GM19397 (cell line): ENCODE data around the gene RIMS3.
"Not testable (repeated sequence)": the region's sequence is repeated elsewhere in the genome, so short reads cannot be mapped to it uniquely, and the experiment has no call there.

Source experiments
- ATAC-seq: cut with Tn5 transposase; IDR thresholded peaks from one replicate; pipeline ENCODE4 v1.9.1; 2021; ENCODE audit warnings: mild to moderate bottlenecking, moderate library complexity; ENCODE audit not compliant: unreplicated experiment

Gene RIMS3

DNA sequence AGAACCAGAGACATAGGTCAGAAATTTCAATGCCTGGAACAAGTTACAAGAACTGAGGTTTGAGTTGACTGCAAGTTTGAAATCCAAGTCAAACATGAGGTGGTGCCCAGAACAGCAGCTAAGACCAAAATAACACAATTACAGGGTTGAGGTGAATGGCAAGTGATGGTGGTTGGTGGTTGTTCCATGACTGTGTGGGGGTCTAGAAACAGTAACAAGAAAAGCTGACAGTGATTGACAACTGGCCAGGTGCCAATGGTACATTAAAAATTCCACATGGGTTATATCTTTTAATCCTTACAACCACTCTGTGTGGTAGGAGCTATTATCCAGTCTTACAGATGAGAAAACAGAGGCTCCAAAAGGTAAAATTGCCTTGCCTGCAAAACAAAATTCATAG, 32.0 kb downstream of the RIMS3 start:
- ATAC-seq: no peak

DNA sequence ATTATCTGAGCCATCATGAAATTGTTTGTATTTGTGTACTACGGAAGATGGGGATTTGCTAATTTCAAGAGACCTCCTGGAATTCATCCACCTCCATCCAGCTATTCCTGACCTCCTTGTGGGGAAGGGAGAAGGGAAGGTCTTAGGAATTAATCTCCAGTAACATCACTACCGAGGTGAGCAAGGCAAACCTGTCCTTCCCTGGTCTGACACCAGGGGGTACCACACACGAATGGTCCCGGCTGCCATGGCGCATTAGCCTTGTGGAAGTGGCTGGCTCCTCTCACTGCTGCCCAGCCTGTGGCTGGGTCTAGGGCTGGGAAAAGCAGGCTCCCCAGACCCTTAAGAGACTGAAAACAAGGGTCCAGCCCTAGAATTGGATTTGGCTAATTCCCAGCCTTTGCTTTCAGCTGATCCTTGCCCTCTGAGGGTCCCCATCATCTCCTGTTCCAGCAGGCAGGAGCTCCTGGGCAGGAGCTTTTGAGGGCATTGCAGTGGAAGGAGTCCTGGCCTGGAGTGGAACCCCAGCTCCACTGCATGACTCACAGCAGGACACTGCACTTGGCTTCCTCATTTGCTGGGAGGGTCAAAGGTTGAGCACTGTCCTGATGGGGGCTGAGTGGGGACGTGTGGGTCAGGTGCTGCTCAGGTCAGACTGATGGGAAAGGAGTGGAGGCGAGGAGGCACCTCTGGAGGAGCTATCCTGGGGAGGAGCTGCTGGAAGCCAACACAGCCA, 34.8 kb downstream of the RIMS3 start:
- ATAC-seq: no peak

- ATAC-seq: not testable (repeated sequence)
Measured at GRCh38 chr1:40629546-40629945, 35.9 kb downstream of the RIMS3 start.

DNA sequence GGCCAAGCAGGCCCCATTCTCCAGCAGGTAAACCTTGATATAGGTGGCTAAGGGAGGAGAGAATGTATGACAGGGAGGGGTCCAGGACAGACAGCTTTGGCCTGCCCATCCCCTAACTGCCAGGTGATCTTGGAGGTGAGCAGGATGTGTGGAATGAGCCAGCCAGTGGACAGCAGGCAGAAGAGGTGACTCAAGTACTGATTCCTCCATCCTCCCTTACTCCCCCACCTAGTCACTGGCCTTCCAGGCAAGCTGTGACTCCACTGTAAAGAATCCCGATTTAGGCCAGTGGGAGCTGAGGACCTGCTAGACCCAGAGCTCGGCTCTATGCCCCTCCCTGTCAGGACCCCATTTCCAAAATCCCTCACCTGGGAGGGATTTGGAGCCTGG, 36.6 kb downstream of the RIMS3 start:
- ATAC-seq: no peak

DNA sequence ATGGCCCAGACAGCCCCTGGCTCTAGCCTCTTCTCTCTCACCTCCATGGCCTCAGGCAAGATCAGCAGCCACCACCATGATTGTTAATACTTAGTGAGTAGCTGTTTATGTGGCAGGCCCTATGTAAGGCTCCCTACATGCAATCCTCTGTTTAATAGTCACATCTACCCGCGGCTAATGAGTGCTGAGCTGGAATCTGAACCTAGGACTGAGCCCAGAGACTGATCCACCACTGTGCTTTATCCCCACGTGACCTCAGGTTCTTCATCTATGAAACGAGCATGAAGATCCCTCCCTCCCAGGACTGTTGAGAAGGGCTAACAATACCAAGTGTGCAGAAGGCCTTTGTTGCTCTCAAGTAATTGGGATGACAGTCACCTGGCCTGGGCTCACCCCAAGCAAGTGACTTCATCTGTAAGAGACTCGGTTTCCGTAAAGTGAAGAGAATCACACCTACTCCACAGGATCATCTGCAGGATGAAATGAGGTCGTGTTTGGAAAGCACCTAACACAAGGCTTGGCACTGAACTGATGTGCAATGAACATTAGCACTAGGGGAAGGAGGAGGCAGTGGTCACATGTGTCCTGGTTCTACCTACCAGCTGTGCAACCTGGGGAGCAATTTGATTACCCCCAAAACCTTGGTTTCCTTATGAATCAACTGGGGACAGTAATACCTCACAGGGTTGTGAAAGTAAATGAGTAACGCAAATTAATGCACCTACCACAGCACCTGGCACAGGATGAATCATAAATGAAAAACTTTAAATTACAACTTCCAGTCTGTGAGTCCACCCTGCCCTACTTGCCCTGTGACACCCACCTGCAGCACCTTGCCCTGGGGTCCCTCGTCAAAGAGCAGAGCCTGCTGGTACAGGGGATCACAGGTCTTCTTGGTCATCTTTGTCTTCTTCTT, 37.2 kb downstream of the RIMS3 start:
- peak; percentile 55 for ATAC-seq

DNA sequence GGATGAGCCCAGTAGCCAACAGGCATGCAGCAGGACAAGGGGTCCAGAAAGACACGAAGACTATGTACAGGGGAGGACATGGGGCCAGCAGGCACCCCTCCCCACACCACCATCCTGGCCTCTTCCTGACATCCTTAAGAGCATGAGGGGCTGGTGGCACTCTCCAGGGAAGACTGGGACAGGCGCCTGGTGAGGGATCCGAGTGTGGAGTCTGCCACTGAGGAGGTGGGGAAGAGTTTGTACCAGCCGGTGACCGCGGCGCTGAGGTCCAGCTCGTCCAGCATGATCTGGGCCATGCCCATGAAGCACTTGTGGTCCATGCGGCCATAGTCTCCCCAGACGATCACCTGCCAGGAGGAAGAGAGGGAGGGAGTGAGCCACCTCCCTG, 39.1 kb downstream of the RIMS3 start:
- no peak for ATAC-seq

GRCh38 chr1:40625476-40626382, 39.8 kb downstream of the RIMS3 start:
- no peak for ATAC-seq

DNA sequence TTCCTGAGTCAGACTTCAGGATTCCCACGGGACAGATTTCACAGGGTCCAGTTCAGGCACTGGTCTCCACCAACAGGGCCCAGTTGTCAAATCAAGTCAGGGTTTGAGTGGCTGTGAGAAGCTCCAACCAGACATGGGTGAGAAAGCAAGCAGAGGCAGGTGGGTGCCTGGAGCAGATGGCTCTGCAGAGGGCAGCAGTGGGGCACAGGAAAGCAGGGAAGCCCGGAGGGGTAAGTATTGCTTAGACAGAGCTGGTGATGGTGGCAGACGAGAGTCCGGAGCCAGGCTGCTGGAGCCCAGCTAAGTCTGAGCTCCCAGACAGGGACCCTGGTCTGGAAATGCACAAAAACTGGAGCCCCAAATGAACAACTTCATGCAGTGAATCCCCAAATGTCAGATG, 40.4 kb downstream of the RIMS3 start:
- no peak for ATAC-seq

GRCh38 chr1:40622936-40623629, 42.4 kb downstream of the RIMS3 start:
- ATAC-seq: no peak

DNA sequence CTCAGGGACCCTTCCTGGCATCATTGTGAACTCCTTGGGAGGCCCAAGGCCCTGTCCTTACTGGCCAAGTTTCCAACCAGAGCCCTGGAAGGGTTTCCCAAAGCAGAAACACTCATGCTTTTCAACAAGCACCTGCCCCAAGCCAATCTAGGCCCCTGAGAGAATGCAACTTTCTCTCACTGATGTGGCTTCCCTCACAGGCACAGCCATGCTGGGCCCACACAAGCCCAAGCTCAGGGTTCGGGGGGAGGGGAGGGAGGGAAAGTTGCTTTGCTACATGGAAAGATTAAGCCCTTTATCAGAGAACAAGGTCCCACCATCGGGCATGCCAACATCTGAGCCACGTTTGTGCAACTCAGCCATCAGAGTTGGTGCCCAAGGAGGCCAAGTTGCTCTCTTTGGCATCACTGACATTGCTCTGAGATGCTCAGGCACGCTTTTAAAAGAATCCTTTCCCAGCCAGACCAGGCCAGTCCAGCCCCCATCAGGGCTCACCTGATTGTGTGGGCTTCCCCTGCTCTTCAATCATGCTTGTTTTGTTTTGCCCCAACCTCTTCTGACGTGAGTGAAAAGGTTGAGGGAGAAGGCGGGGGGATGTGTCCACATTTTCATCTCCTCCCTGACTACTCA, 43.5 kb downstream of the RIMS3 start:
- ATAC-seq: no peak

DNA sequence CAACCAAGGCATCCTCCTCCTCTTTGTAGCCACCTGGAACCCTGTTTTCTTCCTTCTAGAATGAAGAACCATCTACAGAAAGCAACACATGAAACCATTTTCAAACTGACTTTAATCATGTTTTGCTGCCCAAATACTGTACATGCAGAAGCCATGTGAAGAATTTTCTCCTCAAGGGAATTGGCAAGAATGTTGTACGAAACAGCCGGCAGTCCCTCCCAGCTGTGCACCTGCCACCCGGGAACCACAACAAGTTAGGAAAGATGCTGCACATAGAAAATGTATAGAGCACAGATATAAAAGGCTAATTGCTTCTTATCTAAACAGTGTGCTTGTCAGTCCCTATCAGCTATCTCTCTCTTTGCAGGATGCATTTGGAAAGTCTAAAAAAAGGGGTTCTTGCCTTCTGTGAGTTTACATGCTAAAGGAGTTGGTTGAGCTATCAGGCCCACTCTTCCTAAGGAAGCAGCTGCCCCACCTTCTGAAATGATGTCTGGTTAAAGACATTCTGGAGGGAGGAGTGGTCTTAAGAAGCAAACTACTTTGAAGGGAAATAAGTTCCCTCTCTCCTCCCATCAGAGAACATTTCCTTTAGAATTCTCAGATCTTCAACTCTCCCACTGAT, 44.8 kb downstream of the RIMS3 start:
- ATAC-seq: no peak

DNA sequence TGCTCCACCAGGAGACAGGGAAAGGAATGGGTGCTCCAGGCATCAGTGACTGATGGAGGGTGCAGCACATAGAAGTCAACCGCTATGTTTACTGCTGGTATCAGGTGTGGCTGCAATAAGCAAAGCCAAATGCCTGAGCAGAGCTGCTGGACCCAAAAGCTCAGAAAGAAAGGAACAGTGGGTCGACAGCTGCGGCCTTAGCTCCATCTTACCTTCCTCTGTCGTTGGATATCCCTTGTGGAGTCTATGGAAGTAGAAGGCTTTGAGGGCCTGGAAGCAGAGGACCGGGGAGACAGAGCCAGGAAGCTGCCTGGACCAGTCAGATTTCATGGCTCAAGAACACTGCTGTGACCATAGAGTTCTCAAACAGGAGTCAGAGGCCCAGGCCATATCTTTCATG, 45.3 kb downstream of the RIMS3 start:
- ATAC-seq: no peak

DNA sequence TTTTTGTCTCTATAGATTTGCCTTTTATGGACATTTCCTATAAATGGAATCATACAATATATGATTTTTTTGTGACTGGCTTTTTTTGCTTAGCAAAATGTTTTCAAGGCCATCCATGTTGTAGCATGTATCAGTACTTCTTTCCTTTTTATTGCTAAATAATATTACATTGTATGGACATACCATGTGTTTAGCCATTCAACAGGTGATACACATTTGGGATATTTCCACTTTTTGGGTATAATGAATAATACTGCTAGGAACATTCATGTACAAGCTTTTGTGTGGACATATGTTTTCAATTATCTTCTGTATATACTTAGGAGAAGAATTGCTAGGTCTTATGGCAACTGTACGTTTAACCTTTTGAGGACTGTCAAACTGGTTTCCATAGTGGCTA, 47.4 kb downstream of the RIMS3 start:
- no peak for ATAC-seq

DNA sequence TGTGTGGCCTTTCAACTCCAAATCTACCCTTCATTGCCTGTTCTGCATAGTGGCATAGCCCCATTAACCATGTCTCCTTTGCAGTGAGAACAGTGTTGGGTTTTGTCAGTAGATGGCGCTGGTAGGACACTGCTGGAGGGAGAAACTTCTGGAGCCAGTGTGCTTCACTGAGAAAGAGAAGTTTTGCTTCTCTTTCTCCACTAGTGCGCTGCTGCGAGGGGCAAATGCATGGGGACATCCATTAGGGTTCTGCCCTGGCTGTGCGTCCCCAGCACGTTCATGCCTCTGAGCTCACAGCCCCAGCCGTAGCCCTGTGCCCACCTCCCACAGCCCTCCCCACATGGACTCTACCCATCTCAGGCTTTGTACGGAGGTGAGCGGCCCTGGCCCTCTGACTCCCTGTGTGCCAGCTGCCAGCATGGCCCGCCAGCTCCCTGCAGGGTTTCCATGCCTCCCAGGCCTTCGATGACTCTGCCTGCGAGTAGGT, 53.1 kb downstream of the RIMS3 start:
- ATAC-seq: no peak

DNA sequence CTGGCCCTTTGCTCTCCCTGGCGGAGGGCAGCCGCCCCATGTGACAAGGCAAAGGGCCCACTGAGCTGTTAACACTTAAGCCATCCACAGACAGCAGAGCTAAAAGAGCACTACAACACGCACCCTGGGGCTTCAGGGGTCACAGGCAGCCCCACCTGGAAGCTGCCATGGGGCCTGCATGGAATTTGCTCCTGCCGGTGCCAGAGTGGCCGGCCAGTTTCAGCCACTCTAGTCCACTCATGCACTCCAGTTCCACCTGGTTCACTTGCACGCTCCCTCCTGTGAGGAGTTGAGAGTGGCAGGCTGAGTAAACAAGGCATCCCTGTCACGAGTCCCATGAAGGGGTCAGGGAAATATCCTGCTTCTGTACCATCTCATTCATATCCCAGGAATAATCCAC, 55.3 kb downstream of the RIMS3 start:
- ATAC-seq: no peak

DNA sequence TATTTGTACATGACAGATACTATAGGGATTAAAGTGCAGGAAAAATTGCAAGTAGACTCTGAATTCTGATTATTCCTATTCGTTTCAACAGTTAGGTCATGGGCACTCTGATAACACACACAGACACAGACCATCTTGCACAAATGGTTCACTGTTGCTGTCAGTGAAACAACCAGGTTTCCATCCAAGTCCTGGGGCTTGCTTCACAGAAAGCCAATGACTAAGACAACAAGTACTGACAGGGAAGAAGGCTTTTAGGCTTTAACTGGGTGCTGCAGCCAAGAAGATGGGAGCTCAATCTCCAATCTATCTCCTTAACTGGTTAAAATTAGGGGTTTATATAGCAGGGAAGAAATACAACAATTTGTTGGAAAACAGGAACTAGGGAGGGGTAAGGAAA, 57.6 kb downstream of the RIMS3 start:
- no peak for ATAC-seq

GRCh38 chr1:40606978-40607377, 58.5 kb downstream of the RIMS3 start:
- no peak for ATAC-seq

GRCh38 chr1:40606194-40606593, 59.3 kb downstream of the RIMS3 start:
- ATAC-seq: no peak

GRCh38 chr1:40599926-40600325, 65.6 kb downstream of the RIMS3 start:
- no peak for ATAC-seq

GRCh38 chr1:40595623-40596022, 69.9 kb downstream of the RIMS3 start:
- ATAC-seq: no peak
